Measurements from ENCODE around the gene SELE. TPM values are rescaled to one million over a fixed set of nuclear protein-coding genes. Genes with fewer than 3 reads are reported as not detected.
A peak's percentile ranks its signal among the peaks of the same experiment; 100 is the strongest.

SELE gene
- polyA plus RNA-seq, 3 donors = not detected

DNA sequence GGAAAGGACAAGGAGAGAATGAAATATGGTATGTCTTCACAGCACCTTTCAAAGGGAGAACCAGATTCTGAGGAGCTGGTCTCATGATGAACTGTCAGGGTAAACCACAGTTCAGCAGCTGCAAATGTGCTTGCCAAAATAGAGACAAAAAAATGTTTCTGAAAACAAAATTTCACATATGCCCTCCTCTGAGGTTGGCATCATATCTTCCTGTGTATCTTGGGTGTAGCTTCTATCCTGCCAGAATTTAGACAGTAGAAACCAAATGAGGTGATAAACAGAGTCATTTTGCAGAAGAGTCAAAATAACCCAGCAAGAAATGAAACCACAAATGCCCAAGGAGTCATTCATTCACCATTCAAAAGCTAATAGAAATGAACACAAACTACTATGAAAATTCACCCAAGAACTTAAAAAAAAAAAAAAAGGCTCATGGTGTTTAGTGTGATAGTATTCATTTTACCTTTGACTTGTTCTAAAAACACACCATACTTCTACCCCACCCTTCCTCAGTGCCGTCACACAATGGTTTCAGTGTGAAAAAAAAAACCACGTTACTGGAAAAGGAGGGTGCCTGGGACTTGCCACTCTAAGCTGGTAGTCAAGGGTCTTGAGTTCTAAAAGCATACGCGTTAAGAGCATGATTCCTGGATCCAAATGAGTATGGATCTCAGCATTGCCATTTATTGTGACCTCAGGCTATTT, 41.0 kb downstream of the SELE start:
- Mint-ChIP-seq H3K4me3 (no peak overlapping the region), H3K27me3 (ENCODE audit: low read depth in 3 of 3) (no peaks in the 10 kb centered on the region), H3K36me3 (peaks cover 54 to 67% of the 10 kb centered on the region in 2 donors), H3K27ac (peak overlapping the region; percentile 1 to 88 (median 59)), H3K4me1 (peaks cover 82% of the 10 kb centered on the region), H3K9me3 (no peaks in the 10 kb centered on the region)
- Histone ChIP-seq H3K4me3 (replicated peaks in 1 of 3; ENCODE audit: low read depth in 2 of 3, low read length in 3 of 3) (peak overlapping the region in 1 of 3 experiments; percentile 24), H2AFZ (ENCODE audit: insufficient read depth, low read depth, low read length, poor library complexity, severe bottlenecking) (no peak overlapping the region), H3K27me3 (ENCODE audit: control insufficient read depth in 2 of 2, insufficient read depth in 2 of 2, low read length in 2 of 2) (no peaks in the 10 kb centered on the region), H3K9ac (ENCODE audit: insufficient read depth, low read length, poor library complexity, severe bottlenecking) (no peak overlapping the region), H4K20me1 (ENCODE audit: insufficient read depth, low read length) (no peaks in the 10 kb centered on the region), H3K36me3 (replicated peaks in 1 of 2; ENCODE audit: control insufficient read depth in 1 of 2, insufficient read depth in 2 of 2, low read length in 2 of 2) (peaks cover 16 to 29% of the 10 kb centered on the region in 2 donors), H3K9me3 (replicated peaks in 1 of 2; ENCODE audit: control insufficient read depth in 1 of 2, insufficient read depth in 1 of 2, low read length in 2 of 2) (no peaks in the 10 kb centered on the region), H3K27ac (ENCODE audit: low read depth in 1 of 2, low read length in 2 of 2) (peak overlapping the region in 1 of 2 donors; percentile 89), H3K4me2 (replicated peaks; ENCODE audit: extremely low read depth, low read length, poor library complexity, severe bottlenecking) (peak overlapping the region; percentile 44), H3K79me2 (ENCODE audit: insufficient read depth, low read length) (peaks cover 25% of the 10 kb centered on the region), H3K4me1 (ENCODE audit: control insufficient read depth in 1 of 2, insufficient read depth in 2 of 2, low read length in 2 of 2) (peaks cover 79 to 80% of the 10 kb centered on the region in 2 donors)
- TF ChIP-seq, protein P1, sequence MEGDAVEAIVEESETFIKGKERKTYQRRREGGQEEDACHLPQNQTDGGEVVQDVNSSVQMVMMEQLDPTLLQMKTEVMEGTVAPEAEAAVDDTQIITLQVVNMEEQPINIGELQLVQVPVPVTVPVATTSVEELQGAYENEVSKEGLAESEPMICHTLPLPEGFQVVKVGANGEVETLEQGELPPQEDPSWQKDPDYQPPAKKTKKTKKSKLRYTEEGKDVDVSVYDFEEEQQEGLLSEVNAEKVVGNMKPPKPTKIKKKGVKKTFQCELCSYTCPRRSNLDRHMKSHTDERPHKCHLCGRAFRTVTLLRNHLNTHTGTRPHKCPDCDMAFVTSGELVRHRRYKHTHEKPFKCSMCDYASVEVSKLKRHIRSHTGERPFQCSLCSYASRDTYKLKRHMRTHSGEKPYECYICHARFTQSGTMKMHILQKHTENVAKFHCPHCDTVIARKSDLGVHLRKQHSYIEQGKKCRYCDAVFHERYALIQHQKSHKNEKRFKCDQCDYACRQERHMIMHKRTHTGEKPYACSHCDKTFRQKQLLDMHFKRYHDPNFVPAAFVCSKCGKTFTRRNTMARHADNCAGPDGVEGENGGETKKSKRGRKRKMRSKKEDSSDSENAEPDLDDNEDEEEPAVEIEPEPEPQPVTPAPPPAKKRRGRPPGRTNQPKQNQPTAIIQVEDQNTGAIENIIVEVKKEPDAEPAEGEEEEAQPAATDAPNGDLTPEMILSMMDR (IDR thresholded peaks at IDR 0.05) = no peak
- no peak for DNase-seq
- intact Hi-C loops (cut with micrococcal nuclease) = no loop called here
- WGBS (ENCODE audit: insufficient coverage) = 62% methylated on average over 3 of the region's 4 CpGs

DNA sequence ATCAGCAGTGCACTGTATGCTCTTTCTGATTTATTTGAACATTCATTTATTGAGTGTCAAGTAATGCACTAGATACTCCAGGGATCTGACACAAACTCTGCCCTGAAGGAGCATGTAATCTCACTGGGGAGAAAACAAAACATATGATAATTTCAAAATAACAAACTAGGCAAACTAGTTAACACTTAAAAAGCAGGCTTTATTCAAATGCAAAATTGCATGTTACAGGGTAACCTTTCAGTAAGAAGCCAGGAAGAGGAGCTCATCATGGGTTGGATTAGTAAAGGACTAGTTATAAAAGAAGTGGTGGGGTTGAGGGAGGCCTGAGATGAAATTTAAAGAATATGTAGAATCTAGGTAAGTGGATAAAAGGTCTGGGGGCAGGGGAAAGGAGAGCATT, 43.4 kb downstream of the SELE start:
- Mint-ChIP-seq H3K27me3 (ENCODE audit: low read depth in 3 of 3) (no peaks in the 10 kb centered on the region), H3K4me1 (peaks cover 62% of the 10 kb centered on the region), H3K27ac (peak overlapping the region in 4 of 7 donors; percentile 6 to 72 (median 46)), H3K36me3 (peaks cover 48 to 52% of the 10 kb centered on the region in 2 donors), H3K4me3 (no peak overlapping the region), H3K9me3 (no peaks in the 10 kb centered on the region)
- no peak for DNase-seq
- Histone ChIP-seq H3K79me2 (ENCODE audit: insufficient read depth, low read length) (peaks cover 8% of the 10 kb centered on the region), H3K4me1 (ENCODE audit: control insufficient read depth in 1 of 2, insufficient read depth in 2 of 2, low read length in 2 of 2) (peaks cover 55 to 56% of the 10 kb centered on the region in 2 donors), H3K9ac (ENCODE audit: insufficient read depth, low read length, poor library complexity, severe bottlenecking) (no peak overlapping the region), H3K4me3 (replicated peaks in 1 of 3; ENCODE audit: low read depth in 2 of 3, low read length in 3 of 3) (no peak overlapping the region), H3K27me3 (ENCODE audit: control insufficient read depth in 2 of 2, insufficient read depth in 2 of 2, low read length in 2 of 2) (no peaks in the 10 kb centered on the region), H3K36me3 (replicated peaks in 1 of 2; ENCODE audit: control insufficient read depth in 1 of 2, insufficient read depth in 2 of 2, low read length in 2 of 2) (peaks cover 13 to 25% of the 10 kb centered on the region in 2 donors), H3K27ac (ENCODE audit: low read depth in 1 of 2, low read length in 2 of 2) (peak overlapping the region in 1 of 2 donors; percentile 23), H3K4me2 (replicated peaks; ENCODE audit: extremely low read depth, low read length, poor library complexity, severe bottlenecking) (no peak overlapping the region), H2AFZ (ENCODE audit: insufficient read depth, low read depth, low read length, poor library complexity, severe bottlenecking) (no peak overlapping the region), H3K9me3 (replicated peaks in 1 of 2; ENCODE audit: control insufficient read depth in 1 of 2, insufficient read depth in 1 of 2, low read length in 2 of 2) (no peaks in the 10 kb centered on the region), H4K20me1 (ENCODE audit: insufficient read depth, low read length) (no peaks in the 10 kb centered on the region)
- intact Hi-C loops (cut with micrococcal nuclease) = no loop called here
- TF ChIP-seq, protein P1 (IDR thresholded peaks at IDR 0.05) = no peak

Data from CD14-positive monocyte (primary cell).